ENCODE results near the gene SLN.

The SLN gene

GRCh38 chr11:107677924-107678631, 33.8 kb downstream of the SLN start:
- no peak overlapping the region for H3K4me3 ChIP-seq (ENCODE audit: low read depth, low read length)
- no peak for DNase-seq (ENCODE audit: low read depth)
- no peak for TF ChIP-seq CTCF (conservative IDR thresholded peaks at IDR 0.05; ENCODE audit: low read depth, low read length)

GRCh38 chr11:107676336-107677057, 35.4 kb downstream of the SLN start:
- TF ChIP-seq CTCF (conservative IDR thresholded peaks at IDR 0.05; ENCODE audit: low read depth, low read length), result no peak
- no peak overlapping the region for H3K4me3 ChIP-seq (ENCODE audit: low read depth, low read length)
- no peak for DNase-seq (ENCODE audit: low read depth)

GRCh38 chr11:107675902-107676301, 36.0 kb downstream of the SLN start:
- no peak for DNase-seq (ENCODE audit: low read depth)
- H3K4me3 ChIP-seq (ENCODE audit: low read depth, low read length), result no peak overlapping the region
- TF ChIP-seq CTCF (conservative IDR thresholded peaks at IDR 0.05; ENCODE audit: low read depth, low read length), result no peak

GRCh38 chr11:107669893-107670601, 41.8 kb downstream of the SLN start:
- no peak for TF ChIP-seq CTCF (conservative IDR thresholded peaks at IDR 0.05; ENCODE audit: low read depth, low read length)
- H3K4me3 ChIP-seq (ENCODE audit: low read depth, low read length), result no peak overlapping the region
- DNase-seq (ENCODE audit: low read depth), result peak; percentile 12

GRCh38 chr11:107669191-107669740, 42.6 kb downstream of the SLN start:
- TF ChIP-seq CTCF (conservative IDR thresholded peaks at IDR 0.05; ENCODE audit: low read depth, low read length), result no peak
- DNase-seq (ENCODE audit: low read depth), result peak; percentile 92
- H3K4me3 ChIP-seq (ENCODE audit: low read depth, low read length), result no peak overlapping the region

GRCh38 chr11:107666911-107667613, 44.8 kb downstream of the SLN start:
- TF ChIP-seq CTCF (conservative IDR thresholded peaks at IDR 0.05; ENCODE audit: low read depth, low read length), result no peak
- H3K4me3 ChIP-seq (ENCODE audit: low read depth, low read length), result no peak overlapping the region
- DNase-seq (ENCODE audit: low read depth), result no peak

All from choroid plexus epithelial cell (primary cell).